Cardiac muscle cell (in vitro differentiated cells and primary cell): ENCODE measurements around the gene RING1. TPM values are rescaled to one million over a fixed set of nuclear protein-coding genes. Genes with fewer than 3 reads are reported as not detected.
"Not testable (repeated sequence)": the region's sequence is repeated elsewhere in the genome, so short reads cannot be mapped to it uniquely, and the experiment has no call there.

Source experiments
- DNase-seq, 2 donors: peaks; one replicate each; pipeline versions ENCODE4 v3.0.0 to v3.0.0-alpha.2; 2010 to 2017; ENCODE audit warnings: low read depth in 1 of 2, low spot score in 1 of 2
- H3K27ac ChIP-seq: fragments of 200-600 bp; sonication (generic); 2 replicates; pipeline ENCODE4 v1.5.1; 2016
- H3K27me3 ChIP-seq: fragments of 200-600 bp; sonication (generic); 2 replicates; pipeline ENCODE4 v1.6.0; 2016; ENCODE audit warnings: control low read depth
- H3K36me3 ChIP-seq: fragments of 200-600 bp; sonication (generic); 2 replicates; pipeline ENCODE4 v1.5.1; 2016; ENCODE audit warnings: control low read depth
- H3K4me1 ChIP-seq: fragments of 200-600 bp; sonication (generic); 2 replicates; pipeline ENCODE4 v1.8.1; 2017; ENCODE audit warnings: low read depth, mild to moderate bottlenecking, mixed run types
- H3K4me3 ChIP-seq: fragments of 200-600 bp; sonication (generic); 2 replicates; pipeline ENCODE4 v1.5.1; 2016; ENCODE audit warnings: mild to moderate bottlenecking
- H3K9me3 ChIP-seq: fragments of 200-600 bp; sonication (generic); 2 replicates; pipeline ENCODE4 v1.5.1; 2017; ENCODE audit warnings: low read depth, mild to moderate bottlenecking, control low read depth
- CTCF ChIP-seq: IDR thresholded peaks from 2 replicates; pipeline ENCODE4 v1.5.1; 2012; ENCODE audit warnings: low read depth, mild to moderate bottlenecking, low read length
- polyA plus RNA-seq: library from polyadenylated mRNA; unstranded; fragments of >200 nt; fragmentation: Nextera tagmentation; extraction: Ambion mirVana; gene quantifications from 2 replicates; pipeline ENCODE4 v1.2.1, GENCODE V29; 2016
- total RNA-seq: library from RNA; depleted of rRNA; stranded (reverse); fragments of >200 nt; gene quantifications from 2 replicates; pipeline ENCODE4 v1.2.3, GENCODE V29; 2016

Gene RING1
- total and polyA plus RNA-seq, 2 experiments from 2014 or later: 37.0 to 42.1 TPM

- Histone ChIP-seq H3K27me3 (peaks cover 6% of the 10 kb centered on the region), H3K4me1 (peaks cover 13% of the 10 kb centered on the region), H3K36me3 (no peaks in the 10 kb centered on the region), H3K4me3 (no peak overlapping the region), H3K9me3 (no peaks in the 10 kb centered on the region), H3K27ac (no peak overlapping the region)
- no peak for DNase-seq
- no peak for TF ChIP-seq CTCF
Measured at GRCh38 chr6:33216117-33216649, 7.9 kb downstream of the RING1 start.

- Histone ChIP-seq H3K4me1 (peaks cover 13% of the 10 kb centered on the region), H3K27me3 (peaks cover 6% of the 10 kb centered on the region), H3K27ac (no peak overlapping the region), H3K9me3 (no peaks in the 10 kb centered on the region), H3K36me3 (no peaks in the 10 kb centered on the region), H3K4me3 (no peak overlapping the region)
- TF ChIP-seq CTCF: no peak
- no peak for DNase-seq
Measured at GRCh38 chr6:33217246-33217645, 8.9 kb downstream of the RING1 start.

- Histone ChIP-seq H3K27ac (no peak overlapping the region), H3K27me3 (peaks cover 6% of the 10 kb centered on the region), H3K9me3 (no peaks in the 10 kb centered on the region), H3K4me3 (no peak overlapping the region), H3K36me3 (no peaks in the 10 kb centered on the region), H3K4me1 (peaks cover 10% of the 10 kb centered on the region)
- DNase-seq: no peak
- no peak for TF ChIP-seq CTCF
Measured at GRCh38 chr6:33217681-33218080, 9.4 kb downstream of the RING1 start.

GRCh38 chr6:33226503-33227120 lies 18.3 kb downstream of the RING1 start:
- H3K9me3 ChIP-seq, H3K4me3 ChIP-seq, H3K27me3 ChIP-seq, H3K27ac ChIP-seq, H3K36me3 ChIP-seq, DNase-seq, H3K4me1 ChIP-seq: not testable (repeated sequence)

- H3K27ac ChIP-seq: peak overlapping the region; percentile 81
- TF ChIP-seq CTCF: no peak
- H3K4me1 ChIP-seq: peaks cover 12% of the 10 kb centered on the region
- H3K36me3 ChIP-seq: no peaks in the 10 kb centered on the region
- no peak overlapping the region for H3K4me3 ChIP-seq
- H3K9me3 ChIP-seq: no peaks in the 10 kb centered on the region
- peak in 1 of 2 donors; percentile 65 for DNase-seq
- H3K27me3 ChIP-seq: no peaks in the 10 kb centered on the region
Measured at GRCh38 chr6:33235221-33235634, 26.9 kb downstream of the RING1 start.

- TF ChIP-seq CTCF: no peak
- H3K27ac ChIP-seq: no peak overlapping the region
- H3K9me3 ChIP-seq: no peaks in the 10 kb centered on the region
- no peak for DNase-seq
- H3K4me3 ChIP-seq: no peak overlapping the region
- H3K27me3 ChIP-seq: no peaks in the 10 kb centered on the region
- H3K36me3 ChIP-seq: no peaks in the 10 kb centered on the region
- peaks cover 12% of the 10 kb centered on the region for H3K4me1 ChIP-seq
Measured at GRCh38 chr6:33236328-33236727, 28.0 kb downstream of the RING1 start.
